Islet of Langerhans (tissue), 1 donor: ENCODE results near the gene CSGALNACT2.

ENCODE experiments used
- FAIRE-seq: peaks from one replicate; lab custom pipeline; 2011; peaks lifted over from hg19 to GRCh38; lab: Jason Lieb, UNC

The CSGALNACT2 gene

GRCh38 chr10:43204042-43204942, 66.0 kb downstream of the CSGALNACT2 start:
- no peak for FAIRE-seq

DNA sequence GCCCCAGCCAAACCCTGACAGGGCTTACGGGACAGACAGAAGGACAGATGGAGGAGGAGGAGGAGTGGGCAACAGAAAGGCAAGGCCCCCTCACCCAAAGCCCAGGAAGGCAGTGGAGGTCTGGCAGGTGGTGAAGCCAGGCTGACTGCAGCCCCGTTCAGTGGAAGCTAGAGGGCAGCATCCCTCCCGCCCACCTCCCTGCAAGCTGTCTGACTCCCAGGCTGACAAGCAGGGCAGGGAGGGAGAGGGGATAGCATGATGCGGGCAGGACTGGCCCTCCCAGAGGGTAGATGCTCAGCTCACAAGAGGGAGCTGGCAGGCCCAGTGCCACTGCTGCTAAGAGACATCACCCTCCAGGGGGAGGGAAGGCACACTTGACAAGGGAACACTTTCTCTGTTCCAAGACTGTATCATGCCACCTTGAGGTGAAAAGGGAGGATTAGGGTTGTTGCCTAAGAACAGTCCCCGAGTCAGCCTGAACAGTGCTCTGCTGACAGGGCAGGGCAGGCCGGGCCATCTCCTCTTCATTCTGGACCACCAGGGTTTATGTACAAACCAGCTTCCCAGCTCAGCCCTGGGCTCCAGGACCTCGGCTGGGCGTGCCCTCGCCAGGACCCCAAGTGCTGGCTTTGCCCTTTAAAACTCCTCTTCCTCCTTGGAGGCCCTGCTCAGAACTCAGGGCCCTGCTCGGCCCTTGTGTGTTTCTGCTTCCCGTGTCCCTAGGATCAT, 66.9 kb downstream of the CSGALNACT2 start:
- FAIRE-seq = no peak

DNA sequence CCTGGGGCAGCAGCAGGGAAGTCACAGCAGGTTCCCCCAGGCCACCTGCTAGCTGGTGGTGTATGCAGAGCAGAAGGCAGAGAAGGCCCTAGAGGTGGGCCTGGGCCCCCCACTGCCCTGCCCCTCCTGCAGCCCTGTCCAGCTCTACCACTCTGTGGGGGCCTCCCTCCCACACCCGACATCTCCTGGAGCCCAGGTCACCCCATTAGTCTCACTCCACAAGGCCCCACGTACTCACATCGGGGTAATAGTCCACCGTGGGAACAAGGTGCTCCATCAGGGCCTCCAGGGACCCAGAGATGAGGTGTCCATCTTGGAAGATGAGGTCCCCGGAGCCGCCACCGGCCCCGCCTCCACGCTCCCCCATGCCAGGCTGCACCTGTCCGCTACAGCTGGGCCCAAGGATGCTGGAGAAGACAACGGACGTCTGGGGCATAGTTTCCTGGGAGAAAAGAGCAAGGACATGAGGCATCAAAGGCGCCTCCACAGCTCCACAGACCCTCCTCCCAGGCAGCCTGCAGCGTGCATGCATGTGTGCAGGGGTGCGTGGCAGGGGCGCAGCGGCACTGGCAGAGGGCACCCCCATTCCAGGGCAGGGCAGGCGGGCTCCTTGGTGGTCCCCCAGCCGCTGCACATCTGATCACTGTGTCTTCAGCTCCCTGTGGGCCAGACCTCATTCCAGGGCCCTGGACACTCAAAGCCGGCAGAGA, 67.6 kb downstream of the CSGALNACT2 start:
- FAIRE-seq = no peak

DNA sequence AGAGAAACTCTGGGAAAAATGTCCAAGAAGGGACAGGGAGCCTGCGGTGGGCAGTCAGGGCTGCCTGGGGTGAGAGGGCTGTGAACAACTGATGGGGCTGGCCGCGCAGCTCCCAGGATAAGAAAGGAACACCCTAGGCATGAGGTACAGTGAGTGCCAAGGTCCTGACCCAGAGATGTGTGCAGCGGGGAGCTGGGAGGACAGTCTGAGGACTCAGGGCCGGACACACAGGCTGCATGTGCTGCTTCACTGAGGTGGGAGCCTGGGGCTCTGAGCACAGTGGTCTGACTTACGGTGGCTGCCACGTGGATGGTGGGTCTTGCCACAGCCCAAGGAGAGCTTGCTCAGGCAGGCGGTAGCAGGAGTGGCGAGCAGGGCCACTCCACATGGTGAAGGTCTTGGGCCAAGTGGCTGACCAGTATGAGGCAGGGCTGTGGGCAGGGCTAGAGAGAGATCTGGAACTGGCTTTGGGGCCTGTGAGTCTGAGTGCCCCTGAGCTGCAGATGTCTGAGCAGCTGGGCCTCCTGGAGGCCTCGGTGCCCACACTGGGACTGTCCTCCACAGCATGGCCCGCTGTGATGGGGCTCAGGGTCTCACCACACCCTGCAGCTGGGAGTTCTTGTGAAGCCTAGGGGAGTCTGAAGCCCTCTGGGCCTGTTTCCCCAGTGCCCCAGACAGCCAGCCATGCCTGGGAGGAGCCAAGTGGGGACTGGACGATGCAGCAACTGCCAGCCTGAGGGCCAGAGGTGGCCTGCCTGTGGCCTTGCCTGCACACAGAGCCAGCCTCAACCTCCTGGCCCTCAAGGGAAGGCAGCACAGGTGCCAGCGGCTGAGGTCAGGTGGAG, 68.4 kb downstream of the CSGALNACT2 start:
- no peak for FAIRE-seq

DNA sequence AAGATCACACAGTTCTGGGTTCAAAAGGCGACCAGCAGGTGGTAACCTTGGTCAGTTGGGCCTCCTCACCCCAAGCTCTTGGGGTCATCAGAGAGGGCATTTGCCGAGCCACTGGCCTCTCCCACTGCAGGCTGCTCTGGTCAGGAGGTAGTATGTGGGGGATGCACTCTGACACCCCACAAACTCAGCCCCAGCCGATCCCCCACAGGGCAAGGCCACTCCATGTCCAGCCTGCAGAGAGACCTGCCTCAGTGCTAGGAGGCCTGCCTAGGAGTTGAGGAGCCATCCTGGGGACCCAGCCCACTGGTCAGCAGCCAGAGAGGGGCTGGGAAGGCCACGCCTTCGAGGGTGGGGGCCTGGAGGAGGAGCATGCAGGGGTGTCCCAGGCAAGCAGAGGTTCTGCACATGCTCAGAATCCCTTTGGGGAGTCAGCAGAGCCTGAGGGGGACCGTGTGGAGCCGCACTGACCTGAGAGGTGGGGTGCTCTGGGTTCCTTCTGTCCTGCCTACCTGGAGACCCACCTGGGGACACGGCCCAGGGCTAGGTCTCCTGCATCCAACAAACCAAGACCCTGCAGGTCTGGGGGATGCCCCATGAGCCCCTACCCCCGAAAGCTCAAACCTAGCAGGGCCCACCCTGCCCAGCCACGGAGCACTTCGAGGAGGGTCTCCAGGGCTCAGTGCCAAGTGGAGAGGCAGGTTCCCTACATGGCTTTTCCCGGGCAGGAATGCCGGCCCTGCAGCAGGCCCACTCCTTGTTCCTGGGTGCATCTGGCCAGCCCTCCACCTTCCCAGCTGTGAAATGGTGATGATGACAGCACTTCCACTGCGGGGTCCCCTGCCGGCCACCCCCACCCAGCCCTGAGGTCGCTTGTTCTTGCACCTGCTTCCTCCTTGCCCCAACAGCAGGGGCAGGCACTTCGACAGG, 70.2 kb downstream of the CSGALNACT2 start:
- FAIRE-seq = no peak

DNA sequence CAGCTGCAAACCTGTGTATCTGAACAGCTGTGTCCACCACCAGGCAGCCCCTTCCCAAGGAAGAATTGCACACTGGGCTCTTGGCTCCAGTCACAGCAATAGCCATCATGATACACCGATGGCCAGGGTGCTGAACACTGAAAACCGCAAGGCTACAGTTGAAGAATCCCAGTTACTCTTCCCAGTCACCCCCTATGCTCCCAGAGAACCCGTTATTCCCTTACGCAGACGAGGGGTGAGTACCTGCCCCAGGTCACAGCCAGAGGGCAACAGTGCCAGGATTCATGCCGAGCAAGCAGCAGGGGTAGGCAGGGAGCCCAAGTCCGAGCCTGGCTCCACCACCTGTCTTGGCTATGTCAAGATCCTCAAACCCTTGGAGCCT, 70.8 kb downstream of the CSGALNACT2 start:
- no peak for FAIRE-seq

GRCh38 chr10:43209651-43210141, 71.5 kb downstream of the CSGALNACT2 start:
- no peak for FAIRE-seq

- no peak for FAIRE-seq
These were observed 72.3 kb downstream of the CSGALNACT2 start for GRCh38 chr10:43210556-43210955.

GRCh38 chr10:43211030-43211429, 72.8 kb downstream of the CSGALNACT2 start:
- no peak for FAIRE-seq

DNA sequence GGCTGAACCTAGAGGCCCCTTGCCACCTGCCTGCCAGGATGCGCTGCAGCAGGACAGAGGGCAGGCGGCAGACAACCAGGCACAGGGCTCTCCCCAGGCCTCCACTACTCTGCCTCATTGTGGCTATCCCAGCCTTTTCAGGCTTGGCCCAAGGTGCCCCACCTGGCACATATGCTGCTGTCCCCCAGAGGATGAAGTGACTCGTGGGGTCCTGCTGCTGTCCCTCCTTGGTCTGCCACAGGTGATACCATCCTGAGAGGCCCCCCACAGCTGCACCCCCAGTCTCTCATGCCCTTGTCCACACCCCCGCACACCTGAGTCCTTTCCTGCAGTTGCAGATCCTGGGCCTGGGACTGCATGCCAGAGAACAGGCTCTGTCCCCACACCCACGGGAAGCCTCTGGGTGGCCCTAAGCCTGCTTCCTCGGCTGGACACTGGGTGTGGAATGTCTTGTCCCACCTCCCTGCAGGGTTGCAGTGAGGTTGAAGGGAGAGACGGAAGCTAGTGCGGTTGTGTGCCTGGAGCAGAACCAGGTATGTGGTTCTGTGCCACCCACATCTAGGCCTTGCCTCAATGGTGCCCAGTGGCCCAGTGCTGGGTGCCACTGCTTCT, 73.3 kb downstream of the CSGALNACT2 start:
- no peak for FAIRE-seq

DNA sequence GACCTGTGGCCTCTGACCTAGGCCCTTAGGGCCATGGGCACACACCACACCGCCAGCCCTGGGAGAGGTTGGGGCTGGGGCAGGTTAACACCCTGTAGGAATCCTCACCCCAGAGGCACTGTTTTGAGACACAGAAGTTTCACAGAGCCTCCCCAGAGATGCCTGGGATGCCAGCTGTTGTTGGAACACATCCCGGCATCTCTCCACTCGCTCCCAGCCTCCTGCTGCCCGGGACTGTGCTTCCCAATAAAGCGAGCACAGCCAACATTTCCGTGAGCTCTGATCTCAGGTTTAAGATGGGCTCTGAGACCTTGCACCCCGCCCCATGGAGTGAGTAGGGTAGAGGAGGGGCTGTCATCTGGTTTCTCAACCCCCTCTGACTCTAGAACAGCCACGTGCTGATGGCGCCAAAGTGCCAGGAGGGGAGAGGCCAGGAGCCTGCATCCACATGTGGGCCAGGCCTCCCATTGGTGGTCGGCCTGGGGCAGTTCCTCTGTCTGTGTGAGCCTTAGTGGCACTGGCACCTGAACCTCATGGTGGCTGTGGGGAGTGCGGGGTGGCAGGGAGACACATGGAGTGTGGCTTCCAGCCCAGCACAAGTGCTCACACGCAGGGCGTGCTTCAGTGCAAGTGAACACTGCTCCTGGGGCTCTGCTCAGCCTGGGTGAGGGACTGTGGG, 73.9 kb downstream of the CSGALNACT2 start:
- no peak for FAIRE-seq

DNA sequence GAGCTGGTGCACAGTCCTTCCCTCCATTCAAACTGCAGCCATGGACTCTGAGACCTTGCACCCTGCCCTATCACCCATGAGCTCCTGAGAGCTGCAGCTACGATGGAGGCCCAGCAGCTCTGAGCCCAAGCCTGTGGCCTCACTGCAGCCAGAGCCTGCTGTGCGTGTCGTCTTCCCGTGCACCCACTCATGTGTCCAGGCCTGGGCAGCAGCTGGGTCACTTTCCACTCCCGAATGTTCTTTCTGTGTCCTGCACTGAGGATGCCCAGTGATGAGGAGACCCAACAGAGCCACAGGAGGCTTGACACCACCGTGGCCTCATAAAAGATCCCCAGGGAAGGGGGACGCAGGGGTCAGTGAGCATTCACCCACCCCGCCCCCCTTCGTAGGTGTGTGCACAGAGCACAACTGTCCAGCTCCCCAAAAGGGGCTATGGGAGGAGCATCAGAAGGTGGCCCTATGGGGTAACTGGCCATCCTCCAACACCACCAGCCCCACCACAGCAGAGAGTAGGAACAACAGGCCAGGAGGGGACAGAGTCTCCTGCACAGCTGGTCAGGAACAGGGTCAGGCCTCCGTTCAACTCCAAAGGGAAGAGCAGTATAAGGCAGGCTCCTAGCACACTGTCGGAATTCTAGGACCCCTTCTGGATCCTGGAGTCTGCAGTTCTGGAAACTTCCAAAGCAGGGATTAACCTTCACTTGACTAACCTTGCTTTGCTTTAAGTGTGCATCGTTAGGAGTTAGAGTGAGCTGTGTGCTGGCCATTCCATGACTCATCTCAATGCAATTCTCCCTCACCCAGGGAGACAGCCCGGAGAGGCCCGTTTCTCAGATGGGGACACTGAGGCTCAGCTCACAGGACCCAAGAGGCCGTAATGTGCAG, 76.1 kb downstream of the CSGALNACT2 start:
- no peak for FAIRE-seq

DNA sequence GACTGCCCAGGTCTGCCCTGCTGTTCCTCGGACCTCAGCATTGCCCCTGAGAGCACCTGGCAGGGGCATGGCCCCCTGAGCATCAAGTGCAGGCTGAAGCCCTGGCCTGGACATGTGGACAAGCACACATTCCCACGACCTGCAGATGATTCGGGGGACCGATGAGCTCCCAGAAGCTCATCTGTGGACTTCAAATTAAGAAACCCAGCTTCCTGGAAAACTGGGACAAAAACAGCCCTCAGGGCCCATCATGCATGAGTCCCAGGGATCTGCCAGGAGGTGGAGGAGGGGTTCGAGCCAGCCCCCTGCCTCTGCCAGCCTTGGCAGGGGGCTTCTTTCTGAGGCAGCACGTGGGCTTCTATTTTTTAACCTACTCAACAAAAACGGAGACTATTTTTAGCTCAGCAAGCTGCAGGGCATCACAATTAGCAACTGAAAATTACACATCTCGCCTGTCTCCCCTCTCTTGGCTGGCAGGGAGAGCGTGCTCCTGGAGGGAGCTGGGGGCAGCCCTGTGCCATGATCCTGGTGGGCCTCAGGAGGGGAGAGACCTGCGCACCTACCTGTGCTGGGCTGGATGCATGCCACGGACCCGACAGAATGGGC, 76.8 kb downstream of the CSGALNACT2 start:
- no peak for FAIRE-seq

- no peak for FAIRE-seq
These were observed 77.7 kb downstream of the CSGALNACT2 start for GRCh38 chr10:43215758-43216455.

GRCh38 chr10:43216931-43217562, 78.8 kb downstream of the CSGALNACT2 start:
- no peak for FAIRE-seq

DNA sequence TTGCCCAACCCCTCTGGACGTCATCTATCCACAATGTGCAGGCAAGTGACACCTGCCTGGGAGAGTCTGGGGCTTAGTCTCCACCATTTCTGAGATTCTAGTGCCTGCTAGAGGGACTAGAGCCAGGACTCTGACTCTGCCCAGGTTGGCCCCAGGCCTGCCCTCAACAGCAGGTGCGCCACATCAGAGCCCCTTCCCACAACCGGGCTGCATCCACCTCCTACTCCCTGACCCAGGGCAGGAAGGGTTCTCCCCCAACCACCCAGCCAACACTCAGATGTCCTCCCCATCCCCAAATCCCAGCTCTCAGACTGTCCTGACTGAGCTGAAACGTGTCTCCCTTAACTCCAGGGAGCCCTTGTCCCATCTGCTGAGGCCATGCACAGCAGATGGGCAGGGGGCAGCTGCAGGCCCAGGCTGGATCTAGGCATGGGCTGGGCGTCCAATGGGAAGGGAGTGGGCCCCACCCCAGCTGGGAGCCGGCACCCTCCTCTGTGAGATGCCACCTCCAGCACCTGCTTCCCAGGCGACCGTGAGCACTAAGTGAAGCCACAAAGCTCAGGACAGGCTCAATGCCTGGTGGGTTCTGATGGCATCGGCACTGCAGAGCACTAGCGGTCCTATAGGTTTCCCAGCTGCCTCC, 79.4 kb downstream of the CSGALNACT2 start:
- no peak for FAIRE-seq
